Transverse colon (tissue), 4 donors: ENCODE results near the gene PNMA6F. TPM values are rescaled to one million over a fixed set of nuclear protein-coding genes. Genes with fewer than 3 reads are reported as not detected.

Experiments used
- DNase-seq: peaks from one replicate; pipeline ENCODE4 v3.0.0-alpha.2; 2019
- H3K27ac ChIP-seq, 4 donors: fragments of 200-600 bp; sonication (generic); 2 replicates each; pipeline ENCODE4 v1.5.1; 2016 to 2018; ENCODE audit warnings: inconsistent platforms in 4 of 4
- H3K27me3 ChIP-seq: fragments of 200-600 bp; sonication (generic); 2 replicates; pipeline ENCODE4 v1.5.1; 2017; ENCODE audit warnings: inconsistent platforms
- H3K36me3 ChIP-seq, 4 donors: fragments of 200-600 bp; sonication (generic); 2 replicates each; pipeline ENCODE4 v1.5.1; 2017 to 2019; ENCODE audit warnings: inconsistent platforms in 4 of 4
- H3K4me1 ChIP-seq, 4 donors: fragments of 200-600 bp; sonication (generic); 2 replicates each; pipeline ENCODE4 v1.5.1; 2017 to 2020; ENCODE audit warnings: inconsistent platforms in 4 of 4
- H3K4me3 ChIP-seq, 4 donors: fragments of 200-600 bp; sonication (generic); 1 replicate in 1 of 4; 2 replicates in 3 of 4; pipeline versions ENCODE4 v1.5.1 to v1.6.1; 2017 to 2019; ENCODE audit warnings: inconsistent platforms in 4 of 4
- H3K9me3 ChIP-seq, 2 donors: fragments of 200-600 bp; sonication (generic); 2 replicates each; pipeline ENCODE4 v1.5.1; 2017 to 2019; ENCODE audit warnings: inconsistent platforms in 2 of 2
- CTCF ChIP-seq, 5 experiments: fragments of 200-600 bp in 3 of 5; fragments of 450-650 bp in 2 of 5; sonication (generic) in 3 of 5; IDR thresholded peaks; 1 replicate in 2 of 5; 2 replicates in 3 of 5; pipeline ENCODE4 v1.5.1; 2016 to 2017; ENCODE audit warnings: antibody characterized with exemption in 5 of 5, inconsistent platforms in 3 of 5, mild to moderate bottlenecking in 2 of 5, moderate library complexity in 1 of 5
- EP300 ChIP-seq: sonication (generic); formaldehyde crosslinking; IDR thresholded peaks from one replicate; pipeline ENCODE4 v1.6.1; 2017; ENCODE audit warnings: antibody characterized with exemption, low read depth
- POLR2A ChIP-seq: fragments of 450-650 bp; IDR thresholded peaks from one replicate; pipeline ENCODE4 v1.6.1; 2016; ENCODE audit warnings: antibody characterized with exemption, mild to moderate bottlenecking, moderate library complexity
- POLR2AphosphoS5 ChIP-seq, 3 donors: sonication (generic); formaldehyde crosslinking; IDR thresholded peaks; one replicate each; pipeline ENCODE4 v1.6.1; 2016; ENCODE audit warnings: antibody characterized with exemption in 3 of 3
- WGBS, 2 donors: methylation state at CpG; one replicate each; pipeline ENCODE4 v1.1.5; 2018; ENCODE audit warnings: low coverage in 1 of 2; 5-methylcytosine and 5-hydroxymethylcytosine counted together
- in situ Hi-C, 4 donors: fragments of 200-750 bp; cut with MboI; loops; one replicate each; pipeline versions ENCODE4 v1.15.0 to v1.15.1; 2017; ENCODE audit warnings: low sequenced_read_pairs in 3 of 4, low pct_ligation_motif_present in 1 of 4, low pct_unique_long_range_greater_than_20kb in 1 of 4
- intact Hi-C: fragments of 100-400 bp; cut with DNase I; formaldehyde crosslinking; loops from one replicate; pipeline ENCODE4 v1.15.1; 2023; ENCODE audit warnings: low total_unique reads
- total RNA-seq, 4 donors: library from RNA; depleted of rRNA; stranded (reverse); fragments of >200 nt; gene quantifications; one replicate each; pipeline ENCODE4 v1.1.0, GENCODE V29; 2016

Gene PNMA6F
- total RNA-seq, 4 donors from 2014 or later, result not detected

GRCh38 chrX:153353416-153353815 lies 31.8 kb upstream of the PNMA6F start:
- Histone ChIP-seq H3K9me3 (no peaks in the 10 kb centered on the region), H3K36me3 (no peaks in the 10 kb centered on the region), H3K4me1 (no peaks in the 10 kb centered on the region), H3K4me3 (no peak overlapping the region), H3K27ac (no peak overlapping the region), H3K27me3 (no peaks in the 10 kb centered on the region)
- 77 to 93% methylated on average over 3 to 12 of the region's 12 CpGs for WGBS, 2 donors
- in situ Hi-C loops, result loop anchor here in 1 of 4 donors (25.0 kb wide), 1 partner anchor 191 kb away; no protein-coding TSS in a partner anchor
- no peak for DNase-seq
- intact Hi-C loops, result no loop called here
- TF ChIP-seq EP300, result no peak
- no peak for TF ChIP-seq CTCF (IDR thresholded peaks at IDR 0.05)
- TF ChIP-seq POLR2AphosphoS5 (IDR thresholded peaks at IDR 0.05), result no peak

GRCh38 chrX:153352858-153353257 lies 31.3 kb upstream of the PNMA6F start:
- H3K36me3 ChIP-seq, result no peaks in the 10 kb centered on the region
- intact Hi-C loops (no loop called here), in situ Hi-C loops (loop anchor here in 1 of 4 donors (25.0 kb wide), 1 partner anchor 191 kb away; no protein-coding TSS in a partner anchor)
- WGBS, 2 donors, result 58% methylated on average over 3 of the region's 3 CpGs; no CpG with 5 or more reads in 1 of the 2 donors
- no peak overlapping the region for H3K4me3 ChIP-seq
- H3K9me3 ChIP-seq, result no peaks in the 10 kb centered on the region
- no peak for DNase-seq
- TF ChIP-seq EP300, result no peak
- TF ChIP-seq POLR2AphosphoS5 (IDR thresholded peaks at IDR 0.05), result no peak
- no peak for TF ChIP-seq CTCF (IDR thresholded peaks at IDR 0.05)
- no peak for TF ChIP-seq POLR2A
- H3K27me3 ChIP-seq, result no peaks in the 10 kb centered on the region
- no peak overlapping the region for H3K27ac ChIP-seq
- H3K4me1 ChIP-seq, result no peaks in the 10 kb centered on the region

GRCh38 chrX:153351981-153352380 lies 30.4 kb upstream of the PNMA6F start:
- in situ Hi-C loops, result loop anchor here in 1 of 4 donors (25.0 kb wide), 1 partner anchor 190 kb away; no protein-coding TSS in a partner anchor
- Histone ChIP-seq H3K36me3 (peaks cover 0 to 5% (median 0%) of the 10 kb centered on the region in 4 donors), H3K9me3 (no peaks in the 10 kb centered on the region), H3K27me3 (no peaks in the 10 kb centered on the region), H3K4me1 (no peaks in the 10 kb centered on the region), H3K27ac (no peak overlapping the region), H3K4me3 (no peak overlapping the region)
- intact Hi-C loops, result no loop called here
- TF ChIP-seq CTCF (IDR thresholded peaks at IDR 0.05), result no peak
- no peak for TF ChIP-seq POLR2A
- no peak for TF ChIP-seq POLR2AphosphoS5 (IDR thresholded peaks at IDR 0.05)
- TF ChIP-seq EP300, result no peak
- DNase-seq, result no peak
- 74% methylated on average over 8 of the region's 8 CpGs; no CpG with 5 or more reads in 1 of the 2 donors for WGBS, 2 donors

GRCh38 chrX:153349952-153350351 lies 28.4 kb upstream of the PNMA6F start:
- H3K4me3 ChIP-seq, result no peak overlapping the region
- DNase-seq, result no peak
- WGBS, 2 donors, result 93% methylated on average over 5 of the region's 5 CpGs; no CpG with 5 or more reads in 1 of the 2 donors
- no peaks in the 10 kb centered on the region for H3K4me1 ChIP-seq
- intact Hi-C loops, result no loop called here
- peaks cover 0 to 5% (median 0%) of the 10 kb centered on the region in 4 donors for H3K36me3 ChIP-seq
- in situ Hi-C loops, result loop anchor here in 1 of 4 donors (25.0 kb wide), 1 partner anchor 188 kb away; no protein-coding TSS in a partner anchor
- TF ChIP-seq POLR2A (no peak), EP300 (no peak), CTCF (IDR thresholded peaks at IDR 0.05) (no peak), POLR2AphosphoS5 (IDR thresholded peaks at IDR 0.05) (no peak)
- H3K27me3 ChIP-seq, result no peaks in the 10 kb centered on the region
- no peak overlapping the region for H3K27ac ChIP-seq
- no peaks in the 10 kb centered on the region for H3K9me3 ChIP-seq
